GM12891 (cell line): ENCODE results near the gene PROCR.
"Not testable (repeated sequence)": the region's sequence is repeated elsewhere in the genome, so short reads cannot be mapped to it uniquely, and the experiment has no call there.

Experiments used
- POLR2A ChIP-seq: IDR thresholded peaks from 2 replicates; pipeline ENCODE4 v1.6.1; 2011; ENCODE audit warnings: low read depth, low read length, control low read depth
- POLR2AphosphoS5 ChIP-seq: IDR thresholded peaks from 2 replicates; pipeline ENCODE4 v1.6.1; 2011; ENCODE audit warnings: low read depth, low read length, control low read depth

DNA sequence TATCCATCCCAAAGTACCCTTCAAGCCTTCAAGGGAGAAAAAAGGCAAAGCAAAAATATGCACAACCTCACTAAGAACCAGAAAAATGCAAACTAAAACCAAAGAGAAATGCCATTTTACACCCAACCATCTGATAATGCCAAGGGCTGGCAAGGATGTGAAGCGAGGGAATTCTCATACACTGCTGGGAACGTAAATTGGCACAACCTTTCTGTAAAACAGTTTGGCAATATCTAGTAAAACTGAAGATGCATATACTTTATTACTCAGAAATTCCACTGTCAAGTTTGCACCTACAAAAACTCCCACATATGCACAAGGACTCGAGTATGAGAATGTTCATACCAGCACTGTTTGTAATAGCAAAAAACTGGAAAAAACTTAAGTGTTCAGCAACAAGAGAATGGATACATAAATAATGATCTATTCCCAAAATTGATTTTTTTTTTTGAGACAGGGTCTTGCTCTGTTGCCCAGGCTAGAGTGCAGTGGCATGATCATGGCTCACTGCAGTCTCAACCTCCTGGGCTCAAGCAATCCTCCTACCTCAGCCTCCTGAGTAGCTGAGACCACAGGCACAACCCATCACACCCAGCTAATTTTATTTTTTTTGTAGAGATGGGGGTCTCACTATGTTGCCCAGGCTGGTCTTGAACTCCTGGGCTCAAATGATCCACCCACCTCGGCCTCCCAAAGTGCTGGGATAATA, 3.0 kb upstream of the PROCR start:
- not testable (repeated sequence) for TF ChIP-seq POLR2AphosphoS5, POLR2A
